GM21786 (cell line): ENCODE data around the gene ECI1.

Experiments used
- ATAC-seq: cut with Tn5 transposase; IDR thresholded peaks from one replicate; pipeline ENCODE4 v1.9.1; 2021; ENCODE audit not compliant: unreplicated experiment

The ECI1 gene, protein sequence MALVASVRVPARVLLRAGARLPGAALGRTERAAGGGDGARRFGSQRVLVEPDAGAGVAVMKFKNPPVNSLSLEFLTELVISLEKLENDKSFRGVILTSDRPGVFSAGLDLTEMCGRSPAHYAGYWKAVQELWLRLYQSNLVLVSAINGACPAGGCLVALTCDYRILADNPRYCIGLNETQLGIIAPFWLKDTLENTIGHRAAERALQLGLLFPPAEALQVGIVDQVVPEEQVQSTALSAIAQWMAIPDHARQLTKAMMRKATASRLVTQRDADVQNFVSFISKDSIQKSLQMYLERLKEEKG

GRCh38 chr16:2251296-2252111 is at the start of gene ECI1:
TSS of gene ECI1 (minus strand) at chr16:2251587. CDS start at chr16:2251566, 21 bp downstream.
- ATAC-seq, result peak; percentile 93

DNA sequence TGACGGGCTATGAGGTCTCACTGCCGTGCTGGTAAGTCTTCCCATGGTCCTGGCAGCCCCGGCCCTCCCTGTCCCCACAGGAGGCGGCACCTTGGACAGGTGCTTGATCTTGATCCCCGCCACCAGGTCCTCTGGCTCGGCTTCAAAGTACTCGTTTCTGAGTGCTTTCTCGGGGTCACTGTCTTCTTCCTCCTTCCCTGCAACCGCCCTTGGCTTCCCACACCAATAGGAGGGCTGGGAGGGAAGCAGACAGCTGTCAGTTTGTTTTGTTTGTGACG is 48.5 kb upstream of the ECI1 start:
- ATAC-seq, result no peak

DNA sequence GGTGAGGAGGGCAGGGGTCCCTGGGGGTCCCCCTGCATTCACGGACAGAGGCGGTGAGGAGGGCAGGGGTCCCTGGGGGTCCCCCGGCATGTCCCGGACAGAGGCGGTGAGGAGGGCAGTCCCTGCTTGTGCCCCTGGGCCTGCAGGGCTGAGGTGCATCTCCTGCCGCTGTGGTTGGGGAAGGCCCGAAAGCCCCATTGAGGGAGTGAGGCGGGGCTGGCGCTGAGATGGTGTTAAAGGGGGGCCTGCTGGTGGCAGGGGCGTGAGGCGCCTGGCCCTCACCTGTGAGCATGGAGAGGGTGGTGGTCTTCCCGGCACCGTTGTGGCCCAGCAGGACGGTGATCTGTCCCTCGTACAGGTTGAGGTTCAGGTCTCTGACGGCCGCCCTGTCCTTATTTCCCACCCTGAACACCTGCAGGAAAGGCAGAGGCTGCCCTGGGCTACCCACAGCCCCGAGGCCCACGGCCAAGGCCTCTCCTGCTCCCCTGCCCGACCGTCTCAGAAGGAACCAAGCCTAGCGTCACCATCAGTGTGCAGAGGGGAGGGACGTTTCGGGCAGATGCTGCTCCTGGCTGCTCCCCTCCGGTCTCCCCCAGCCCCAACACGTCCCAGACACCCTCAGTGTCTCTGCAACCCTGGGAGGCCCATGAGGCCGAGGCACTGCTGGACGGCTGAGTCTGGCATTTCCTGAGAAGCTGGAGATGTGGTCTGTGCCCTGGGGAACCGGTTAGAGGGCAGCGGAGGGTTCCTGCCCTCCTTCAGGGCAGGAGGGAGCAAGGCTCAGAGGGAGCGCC is 47.9 kb upstream of the ECI1 start:
- ATAC-seq, result no peak

DNA sequence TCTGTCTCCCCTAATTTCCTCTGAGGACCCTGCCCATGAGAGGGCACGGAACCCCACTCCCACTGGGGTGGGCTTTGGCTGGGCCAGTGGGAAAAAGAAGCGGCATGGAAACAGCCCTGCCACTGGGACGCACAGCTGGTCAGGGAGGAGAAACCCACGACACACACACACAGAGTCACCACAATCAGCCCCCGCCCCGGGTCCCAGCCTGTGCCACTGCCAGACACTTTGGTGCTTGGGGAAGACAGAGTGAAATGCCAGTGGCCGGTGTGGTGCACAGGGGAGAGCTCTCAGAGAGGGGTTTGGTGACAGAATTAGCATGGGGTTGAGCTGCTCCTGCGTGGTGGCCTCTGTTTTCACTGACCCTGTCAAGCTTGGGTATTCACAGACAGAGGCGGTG is 47.2 kb upstream of the ECI1 start:
- no peak for ATAC-seq

DNA sequence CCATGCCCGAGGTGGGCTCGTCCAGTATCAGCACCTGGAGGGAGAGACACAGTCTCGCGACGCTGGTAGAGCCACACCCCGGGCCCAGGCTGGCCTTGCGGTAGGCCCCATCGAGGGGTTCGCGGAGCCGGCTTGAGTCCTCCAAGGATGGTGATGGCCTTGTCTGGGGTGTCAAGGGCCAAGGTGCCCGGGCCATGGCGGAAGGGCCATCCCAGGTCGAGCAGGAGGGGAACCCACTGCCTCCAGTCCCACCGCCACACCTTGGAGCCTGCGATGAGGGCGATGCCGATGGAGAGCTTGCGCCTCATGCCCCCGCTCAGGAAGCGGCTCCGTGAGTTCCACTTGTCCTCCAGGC is 46.1 kb upstream of the ECI1 start:
- no peak for ATAC-seq

- ATAC-seq, result no peak
Observed at GRCh38 chr16:2296661-2297505, 45.5 kb upstream of the ECI1 start.

GRCh38 chr16:2295056-2295798 is 43.8 kb upstream of the ECI1 start:
- no peak for ATAC-seq

DNA sequence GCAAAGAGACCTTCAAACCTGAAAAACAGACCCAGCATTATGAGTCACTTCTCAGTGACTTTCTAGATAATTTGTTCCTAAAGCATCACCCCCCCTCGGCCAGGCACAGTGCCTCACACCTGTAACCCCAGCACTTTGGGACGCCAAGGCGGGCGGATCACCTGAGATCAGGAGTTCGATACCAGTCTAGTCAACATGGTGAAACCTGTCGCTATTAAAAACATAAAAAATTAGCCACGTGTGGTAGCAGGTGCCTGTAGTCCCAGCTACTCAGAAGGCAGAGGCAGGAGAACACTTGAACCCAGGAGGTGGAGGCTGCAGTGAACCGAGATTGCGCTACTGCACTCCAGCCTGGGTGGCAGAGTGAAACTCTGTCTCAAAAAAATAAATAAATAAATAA is 40.8 kb upstream of the ECI1 start:
- no peak for ATAC-seq

DNA sequence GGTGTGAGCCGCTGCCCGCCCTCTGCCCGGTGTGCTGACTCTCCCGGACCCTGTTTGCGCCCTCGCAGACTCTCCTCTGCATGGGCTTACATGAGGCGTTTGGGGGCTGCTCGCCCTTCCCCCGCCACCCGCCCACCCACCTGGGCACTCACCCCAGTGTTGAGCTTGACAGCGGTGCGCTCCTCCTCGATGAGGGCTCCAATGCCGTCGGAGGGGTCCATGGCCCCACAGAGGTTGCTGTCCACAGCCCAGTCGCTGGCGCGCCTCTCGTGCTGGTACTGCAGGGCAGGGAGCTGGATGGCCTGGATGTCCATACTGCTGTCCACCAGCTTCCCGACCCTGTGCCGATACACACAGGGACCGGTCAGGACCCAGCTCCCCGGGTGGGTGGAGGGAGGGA is 37.9 kb upstream of the ECI1 start:
- ATAC-seq, result no peak

- no peak for ATAC-seq
Observed at GRCh38 chr16:2288726-2289125, 37.3 kb upstream of the ECI1 start.

- no peak for ATAC-seq
Observed at GRCh38 chr16:2287916-2288547, 36.6 kb upstream of the ECI1 start.

DNA sequence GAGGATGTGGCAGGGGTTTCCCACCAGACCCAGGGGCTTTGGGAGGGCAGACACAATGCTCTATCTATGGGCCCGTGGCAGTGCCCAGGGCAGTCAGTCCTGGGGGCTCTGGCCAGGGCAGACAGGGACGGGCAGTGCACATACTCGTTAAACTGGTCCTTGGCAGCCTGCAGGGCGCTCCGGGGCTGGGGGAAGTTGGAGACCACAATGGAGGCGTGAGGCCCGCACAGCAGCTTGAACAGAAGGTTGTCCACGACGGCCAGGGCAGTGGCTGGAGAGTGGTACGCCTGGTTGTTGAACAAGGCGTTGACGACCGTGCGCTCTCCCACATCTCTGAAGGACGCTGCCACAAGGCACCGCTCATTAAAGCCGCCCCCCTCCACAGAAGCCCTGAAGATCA is 35.2 kb upstream of the ECI1 start:
- ATAC-seq, result no peak

DNA sequence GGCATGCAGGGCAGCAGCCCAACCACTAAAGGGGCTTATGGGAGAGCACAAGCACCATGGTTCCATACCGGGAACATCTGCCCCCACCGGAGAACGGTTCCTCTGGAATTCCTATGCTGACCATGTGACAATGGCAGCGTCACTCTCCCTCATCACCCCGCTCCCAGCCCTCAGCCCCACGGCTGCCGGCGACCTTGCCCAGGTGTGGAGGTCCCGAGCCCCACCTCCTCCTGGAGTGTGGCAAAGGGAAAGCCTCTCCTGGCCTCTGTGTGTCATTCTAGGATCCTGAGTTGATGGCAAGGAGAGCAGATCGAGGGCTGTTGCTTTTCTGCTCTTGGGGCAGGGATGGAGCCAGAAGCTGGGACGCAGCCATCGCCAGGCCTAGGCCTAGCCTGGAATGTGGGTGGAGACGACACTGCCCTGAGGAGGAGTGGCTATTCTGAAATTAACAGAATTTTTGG is 34.4 kb upstream of the ECI1 start:
- ATAC-seq, result no peak

GRCh38 chr16:2284797-2285576 is 33.6 kb upstream of the ECI1 start:
- no peak for ATAC-seq

DNA sequence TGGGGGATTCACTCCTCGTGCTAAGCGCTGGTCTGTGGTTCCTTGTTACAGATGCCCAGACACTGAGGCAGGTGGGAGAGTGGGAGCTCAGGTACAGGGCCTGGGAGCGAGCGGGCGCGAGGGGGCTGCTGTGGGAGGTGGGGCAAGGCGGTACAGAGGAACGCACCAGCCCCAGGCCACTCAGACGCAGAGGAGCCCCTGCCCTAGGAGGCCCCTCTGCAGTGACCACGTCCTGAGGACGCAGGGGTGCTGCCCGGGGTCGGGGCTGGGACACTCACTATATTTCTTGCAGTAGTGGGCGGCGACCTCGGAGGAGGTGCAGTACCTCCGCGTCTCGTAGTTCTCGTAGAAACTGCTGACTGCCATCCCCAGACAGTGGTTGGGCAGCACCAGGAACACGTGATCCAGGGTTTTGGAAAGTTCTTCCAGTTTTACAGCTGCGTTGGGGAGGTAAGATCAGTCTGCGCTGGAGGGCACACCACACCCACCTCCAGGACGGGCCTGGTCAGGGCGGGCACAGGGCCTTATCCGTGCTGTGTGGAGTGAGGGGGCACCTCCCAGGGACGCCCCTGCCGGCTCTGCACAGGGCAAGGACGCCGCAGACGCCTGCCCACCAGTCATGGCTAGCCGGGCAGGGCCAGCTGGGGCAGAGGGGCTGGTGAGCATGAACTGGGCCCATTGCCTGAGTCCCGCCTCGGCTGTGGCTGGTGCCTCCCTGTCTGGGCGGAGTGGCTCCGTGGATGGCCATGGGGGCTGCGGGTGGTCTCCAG is 32.8 kb upstream of the ECI1 start:
- ATAC-seq, result no peak

- no peak for ATAC-seq
Observed at GRCh38 chr16:2282866-2283555, 31.6 kb upstream of the ECI1 start.

- ATAC-seq, result no peak
Observed at GRCh38 chr16:2282262-2282661, 30.9 kb upstream of the ECI1 start.
